Gastrocnemius medialis (tissue), 4 donors: Measurements from ENCODE around the gene TRIM66.

Experiments used
- POLR2A ChIP-seq, 2 donors: fragments of 450-650 bp; IDR thresholded peaks; one replicate each; pipeline ENCODE4 v1.6.1; 2017; ENCODE audit warnings: antibody characterized with exemption in 2 of 2, mild to moderate bottlenecking in 2 of 2, moderate library complexity in 2 of 2
- TF ChIP-seq, protein P1 (sequence below), 5 experiments: fragments of 450-650 bp in 3 of 5; fragments of 200-600 bp in 2 of 5; sonication (generic) in 2 of 5; IDR thresholded peaks in 4 of 5; conservative IDR thresholded peaks in 1 of 5; 1 replicate in 4 of 5; 2 replicates in 1 of 5; pipeline ENCODE4 v1.5.1; 2016 to 2019; ENCODE audit warnings: antibody characterized with exemption in 5 of 5, mild to moderate bottlenecking in 3 of 5, moderate library complexity in 3 of 5

DNA sequence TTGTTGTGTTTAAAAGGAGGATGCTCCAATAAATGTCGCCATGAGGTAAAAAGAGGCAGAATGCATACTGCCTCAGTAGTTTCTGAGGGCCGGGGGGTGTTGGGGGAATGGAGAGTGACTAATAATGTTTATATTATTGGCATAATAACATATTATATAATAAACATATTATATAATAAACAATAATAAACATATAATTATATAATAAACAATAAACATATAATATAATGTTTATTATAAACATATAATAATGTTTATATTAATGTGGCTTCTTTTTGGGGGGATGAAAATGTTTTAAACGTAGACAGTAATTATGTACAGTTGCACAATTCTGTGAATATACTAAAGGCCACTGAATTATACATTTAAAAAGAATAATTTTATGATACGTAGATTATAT lies 35.6 kb downstream of the TRIM66 start:
- TF ChIP-seq, protein P1, sequence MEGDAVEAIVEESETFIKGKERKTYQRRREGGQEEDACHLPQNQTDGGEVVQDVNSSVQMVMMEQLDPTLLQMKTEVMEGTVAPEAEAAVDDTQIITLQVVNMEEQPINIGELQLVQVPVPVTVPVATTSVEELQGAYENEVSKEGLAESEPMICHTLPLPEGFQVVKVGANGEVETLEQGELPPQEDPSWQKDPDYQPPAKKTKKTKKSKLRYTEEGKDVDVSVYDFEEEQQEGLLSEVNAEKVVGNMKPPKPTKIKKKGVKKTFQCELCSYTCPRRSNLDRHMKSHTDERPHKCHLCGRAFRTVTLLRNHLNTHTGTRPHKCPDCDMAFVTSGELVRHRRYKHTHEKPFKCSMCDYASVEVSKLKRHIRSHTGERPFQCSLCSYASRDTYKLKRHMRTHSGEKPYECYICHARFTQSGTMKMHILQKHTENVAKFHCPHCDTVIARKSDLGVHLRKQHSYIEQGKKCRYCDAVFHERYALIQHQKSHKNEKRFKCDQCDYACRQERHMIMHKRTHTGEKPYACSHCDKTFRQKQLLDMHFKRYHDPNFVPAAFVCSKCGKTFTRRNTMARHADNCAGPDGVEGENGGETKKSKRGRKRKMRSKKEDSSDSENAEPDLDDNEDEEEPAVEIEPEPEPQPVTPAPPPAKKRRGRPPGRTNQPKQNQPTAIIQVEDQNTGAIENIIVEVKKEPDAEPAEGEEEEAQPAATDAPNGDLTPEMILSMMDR (IDR thresholded peaks at IDR 0.05 in 4 of 5, conservative IDR thresholded peaks at IDR 0.05 in 1 of 5), result no peak
- TF ChIP-seq POLR2A (IDR thresholded peaks at IDR 0.05), result no peak
